Osteoblast (primary cell): ENCODE results near the gene GSN. TPM values are rescaled to one million over a fixed set of nuclear protein-coding genes. Genes with fewer than 3 reads are reported as not detected.

Experiments used
- DNase-seq: peaks from one replicate; pipeline ENCODE4 v3.0.0; 2011; ENCODE audit warnings: low spot score, mixed read lengths; ENCODE audit not compliant: insufficient read length; ENCODE audit errors: missing footprints
- H2AFZ ChIP-seq: 2 replicates; pipeline ENCODE4 v1.6.0; 2011; ENCODE audit warnings: mild to moderate bottlenecking, low read length
- H3K27ac ChIP-seq: 2 replicates; pipeline ENCODE4 v1.5.1; 2011; ENCODE audit warnings: mild to moderate bottlenecking, low read depth, low read length, moderate library complexity
- H3K27me3 ChIP-seq: 2 replicates; pipeline ENCODE4 v1.6.0; 2012; ENCODE audit warnings: mild to moderate bottlenecking, control low read depth, inconsistent platforms, low read length, moderate library complexity; ENCODE audit not compliant: insufficient read depth
- H3K36me3 ChIP-seq: 2 replicates; pipeline ENCODE4 v1.5.1; 2011; ENCODE audit warnings: mild to moderate bottlenecking, low read length, control low read depth, moderate library complexity; ENCODE audit not compliant: insufficient read depth
- H3K4me1 ChIP-seq: 2 replicates; pipeline ENCODE4 v1.5.1; 2011; ENCODE audit warnings: mild to moderate bottlenecking, low read length, control low read depth, moderate library complexity; ENCODE audit not compliant: insufficient read depth
- H3K4me2 ChIP-seq: 2 replicates; pipeline ENCODE4 v1.6.0; 2011; ENCODE audit warnings: mild to moderate bottlenecking, low read length; ENCODE audit not compliant: insufficient read depth
- H3K4me3 ChIP-seq: fragments of 200-600 bp; sonication (generic); 3 replicates; pipeline ENCODE4 v1.5.1; 2012; ENCODE audit warnings: mild to moderate bottlenecking, low read length, inconsistent platforms; ENCODE audit not compliant: insufficient read depth
- H3K79me2 ChIP-seq: 2 replicates; pipeline ENCODE4 v1.6.0; 2012; ENCODE audit warnings: mild to moderate bottlenecking, low read length, control low read depth, inconsistent platforms; ENCODE audit not compliant: insufficient read depth
- H3K9me3 ChIP-seq: 2 replicates; pipeline ENCODE4 v1.5.1; 2011; ENCODE audit warnings: low read depth, low read length, control low read depth
- H4K20me1 ChIP-seq: 2 replicates; pipeline ENCODE4 v1.6.0; 2012; ENCODE audit warnings: mild to moderate bottlenecking, low read length, control low read depth; ENCODE audit not compliant: insufficient read depth
- total RNA-seq: library from RNA; depleted of rRNA; stranded (reverse); fragments of >200 nt; gene quantifications from 2 replicates; pipeline ENCODE4 v1.2.3, GENCODE V29; 2012
- TF ChIP-seq, protein P1 (sequence below): IDR thresholded peaks from 2 replicates; pipeline ENCODE4 v1.5.1; 2011; ENCODE audit warnings: mild to moderate bottlenecking, low read depth, low read length, moderate library complexity; ENCODE audit errors: extremely low read depth

Gene GSN
- total RNA-seq, 1 donor, result 372 TPM

DNA sequence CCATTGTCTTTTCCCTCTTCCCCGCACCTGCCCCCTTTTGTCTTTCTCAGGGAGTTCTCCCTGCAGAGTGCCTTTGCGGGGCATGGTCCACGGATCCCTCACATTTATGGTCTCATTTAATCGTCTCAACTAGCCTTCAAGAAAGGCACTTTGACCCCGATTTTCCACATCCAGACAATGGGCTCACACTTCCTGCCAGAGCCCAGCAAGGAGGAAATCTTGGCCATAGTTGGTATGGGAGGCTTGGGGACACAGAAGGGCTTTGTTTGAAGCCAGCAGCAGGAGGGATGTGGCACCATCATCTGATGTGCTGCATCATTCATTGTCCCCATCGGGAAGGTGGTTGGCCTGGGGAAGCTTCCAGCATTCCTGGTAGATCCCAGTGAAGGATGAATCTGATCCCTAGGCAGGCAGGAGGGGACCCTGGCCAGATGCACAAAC is 24.9 kb downstream of the GSN start:
- Histone ChIP-seq H2AFZ (no peak overlapping the region), H3K9me3 (no peaks in the 10 kb centered on the region), H3K27ac (no peak overlapping the region), H3K27me3 (no peaks in the 10 kb centered on the region), H3K4me1 (peaks cover 19% of the 10 kb centered on the region), H3K4me2 (no peak overlapping the region), H3K4me3 (no peak overlapping the region), H3K79me2 (peaks cover 77% of the 10 kb centered on the region), H4K20me1 (peaks cover 26% of the 10 kb centered on the region), H3K36me3 (peaks cover 36% of the 10 kb centered on the region)
- no peak for DNase-seq
- TF ChIP-seq, protein P1, sequence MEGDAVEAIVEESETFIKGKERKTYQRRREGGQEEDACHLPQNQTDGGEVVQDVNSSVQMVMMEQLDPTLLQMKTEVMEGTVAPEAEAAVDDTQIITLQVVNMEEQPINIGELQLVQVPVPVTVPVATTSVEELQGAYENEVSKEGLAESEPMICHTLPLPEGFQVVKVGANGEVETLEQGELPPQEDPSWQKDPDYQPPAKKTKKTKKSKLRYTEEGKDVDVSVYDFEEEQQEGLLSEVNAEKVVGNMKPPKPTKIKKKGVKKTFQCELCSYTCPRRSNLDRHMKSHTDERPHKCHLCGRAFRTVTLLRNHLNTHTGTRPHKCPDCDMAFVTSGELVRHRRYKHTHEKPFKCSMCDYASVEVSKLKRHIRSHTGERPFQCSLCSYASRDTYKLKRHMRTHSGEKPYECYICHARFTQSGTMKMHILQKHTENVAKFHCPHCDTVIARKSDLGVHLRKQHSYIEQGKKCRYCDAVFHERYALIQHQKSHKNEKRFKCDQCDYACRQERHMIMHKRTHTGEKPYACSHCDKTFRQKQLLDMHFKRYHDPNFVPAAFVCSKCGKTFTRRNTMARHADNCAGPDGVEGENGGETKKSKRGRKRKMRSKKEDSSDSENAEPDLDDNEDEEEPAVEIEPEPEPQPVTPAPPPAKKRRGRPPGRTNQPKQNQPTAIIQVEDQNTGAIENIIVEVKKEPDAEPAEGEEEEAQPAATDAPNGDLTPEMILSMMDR, result no peak

DNA sequence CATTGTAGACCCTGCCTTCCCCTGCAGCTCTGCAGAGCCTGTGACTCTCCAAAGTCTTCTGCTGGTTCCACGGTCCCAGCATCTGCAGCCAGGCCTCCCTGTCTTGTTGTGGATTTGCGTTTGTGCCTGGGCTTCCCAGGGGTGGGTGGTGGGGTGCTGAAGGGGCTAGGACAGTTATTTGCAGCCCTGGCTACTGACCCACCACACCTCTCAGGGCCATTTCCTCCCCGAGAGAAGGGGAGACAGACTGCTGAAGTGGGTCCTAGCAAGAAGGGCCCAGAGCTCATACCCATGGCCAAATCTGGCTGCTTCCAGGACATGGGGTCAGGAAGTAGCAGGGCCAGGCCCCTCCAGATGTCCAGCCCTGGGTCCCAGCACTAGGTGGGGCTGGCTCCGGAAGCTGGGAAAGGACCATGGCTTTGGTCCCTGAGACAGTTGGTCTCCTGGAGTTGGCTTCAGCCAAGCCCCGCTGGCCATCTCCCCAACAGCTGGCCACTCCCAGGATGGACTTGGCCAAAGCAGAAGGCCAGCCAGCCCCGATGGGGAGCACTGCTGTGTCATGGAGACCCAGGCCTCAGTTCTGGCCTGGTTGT is 26.3 kb downstream of the GSN start:
- no peak overlapping the region for H3K4me3 ChIP-seq
- H3K4me1 ChIP-seq, result peaks cover 19% of the 10 kb centered on the region
- H4K20me1 ChIP-seq, result peaks cover 30% of the 10 kb centered on the region
- H3K27me3 ChIP-seq, result no peaks in the 10 kb centered on the region
- H3K79me2 ChIP-seq, result peaks cover 69% of the 10 kb centered on the region
- no peaks in the 10 kb centered on the region for H3K9me3 ChIP-seq
- H2AFZ ChIP-seq, result no peak overlapping the region
- H3K27ac ChIP-seq, result no peak overlapping the region
- peaks cover 27% of the 10 kb centered on the region for H3K36me3 ChIP-seq
- TF ChIP-seq, protein P1, result no peak
- DNase-seq, result no peak
- H3K4me2 ChIP-seq, result no peak overlapping the region

DNA sequence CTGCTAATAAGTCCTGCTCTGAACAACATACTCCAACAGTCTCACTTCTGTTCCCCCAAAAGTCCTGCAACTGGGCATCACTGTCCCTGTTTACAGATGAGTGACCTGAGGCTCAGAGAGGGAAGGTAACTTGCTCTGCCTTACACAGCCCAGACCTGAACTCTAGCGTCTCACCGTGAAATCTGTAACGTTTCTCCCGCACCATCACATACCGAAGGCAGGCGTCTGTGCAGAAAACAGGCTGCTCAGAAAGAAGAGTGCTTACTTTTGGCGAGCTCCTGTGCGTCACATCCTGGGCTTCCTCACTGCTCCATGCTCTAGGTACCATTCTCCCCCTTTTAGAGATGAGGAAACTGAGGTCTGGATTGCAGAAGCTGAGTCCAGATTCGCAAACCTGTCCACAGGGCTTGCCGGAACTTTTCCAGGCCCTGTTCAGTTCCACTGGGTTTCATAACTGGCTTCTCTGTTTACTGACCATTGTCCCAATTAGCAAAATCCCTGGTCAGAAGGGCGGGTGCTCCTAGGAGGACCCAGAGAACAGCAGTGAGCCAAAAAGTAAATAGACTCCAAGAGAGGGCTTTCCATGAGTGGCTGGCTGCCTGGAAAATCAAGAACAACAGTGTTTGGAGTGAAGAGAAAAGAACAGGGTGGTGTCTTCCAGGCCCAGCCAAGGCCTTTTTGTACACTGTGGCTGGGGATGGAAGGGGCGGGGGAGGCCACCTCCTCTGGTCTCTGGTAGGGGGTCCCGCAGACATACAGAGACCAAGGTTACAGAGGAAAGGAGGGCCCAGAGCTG is 27.1 kb downstream of the GSN start:
- H4K20me1 ChIP-seq, result peaks cover 31% of the 10 kb centered on the region
- H3K36me3 ChIP-seq, result peaks cover 23% of the 10 kb centered on the region
- H3K4me1 ChIP-seq, result peaks cover 16% of the 10 kb centered on the region
- H3K27ac ChIP-seq, result no peak overlapping the region
- DNase-seq, result no peak
- TF ChIP-seq, protein P1, result no peak
- no peak overlapping the region for H3K4me3 ChIP-seq
- no peak overlapping the region for H2AFZ ChIP-seq
- no peaks in the 10 kb centered on the region for H3K9me3 ChIP-seq
- H3K27me3 ChIP-seq, result no peaks in the 10 kb centered on the region
- peaks cover 64% of the 10 kb centered on the region for H3K79me2 ChIP-seq
- no peak overlapping the region for H3K4me2 ChIP-seq

GRCh38 chr9:121295662-121296191 is 27.8 kb downstream of the GSN start:
- Histone ChIP-seq H3K36me3 (peaks cover 21% of the 10 kb centered on the region), H3K79me2 (peaks cover 68% of the 10 kb centered on the region), H2AFZ (no peak overlapping the region), H3K9me3 (no peaks in the 10 kb centered on the region), H4K20me1 (peaks cover 38% of the 10 kb centered on the region), H3K4me1 (peaks cover 18% of the 10 kb centered on the region), H3K4me2 (no peak overlapping the region), H3K4me3 (no peak overlapping the region), H3K27ac (no peak overlapping the region), H3K27me3 (no peaks in the 10 kb centered on the region)
- TF ChIP-seq, protein P1, result no peak
- no peak for DNase-seq
